Keratinocyte (primary cell): Measurements from ENCODE around the gene ARID3A. TPM values are rescaled to one million over a fixed set of nuclear protein-coding genes. Genes with fewer than 3 reads are reported as not detected.

Source experiments
- DNase-seq: peaks from one replicate; pipeline ENCODE4 v3.0.0-alpha.2; 2011; ENCODE audit warnings: low read depth, missing footprints, low spot score
- FAIRE-seq: peaks from 2 replicates; lab custom pipeline; 2011; peaks lifted over from hg19 to GRCh38; lab: Jason Lieb, UNC
- H2AFZ ChIP-seq: 2 replicates; pipeline ENCODE4 v1.6.0; 2012; ENCODE audit warnings: low read length, control low read depth, inconsistent platforms; ENCODE audit not compliant: control insufficient read depth
- H3K27ac ChIP-seq: 2 replicates; pipeline ENCODE4 v1.5.1; 2011; ENCODE audit warnings: low read length; ENCODE audit not compliant: control insufficient read depth, insufficient read depth
- H3K27me3 ChIP-seq: 3 replicates; pipeline ENCODE4 v1.6.0; 2011; ENCODE audit warnings: low read length; ENCODE audit not compliant: control insufficient read depth, insufficient read depth; ENCODE audit errors: extremely low read depth
- H3K36me3 ChIP-seq, 2 experiments: 2 replicates in 1 of 2; 3 replicates in 1 of 2; pipeline ENCODE4 v1.5.1; 2011; ENCODE audit warnings: low read length in 2 of 2, mild to moderate bottlenecking in 1 of 2; ENCODE audit not compliant: control insufficient read depth in 2 of 2, insufficient read depth in 2 of 2; ENCODE audit errors: extremely low read depth in 1 of 2
- H3K4me1 ChIP-seq: 3 replicates; pipeline ENCODE4 v1.5.1; 2011; ENCODE audit warnings: low read length; ENCODE audit not compliant: control insufficient read depth, insufficient read depth; ENCODE audit errors: extremely low read depth
- H3K4me2 ChIP-seq: 3 replicates; pipeline ENCODE4 v1.6.0; 2011; ENCODE audit warnings: low read depth, low read length; ENCODE audit not compliant: control insufficient read depth, insufficient read depth; ENCODE audit errors: extremely low read depth
- H3K4me3 ChIP-seq, 3 experiments: fragments of 200-600 bp in 1 of 3; sonication (generic) in 1 of 3; 2 replicates in 2 of 3; 3 replicates in 1 of 3; pipeline ENCODE4 v1.5.1; 2011 to 2016; ENCODE audit warnings: low read length in 3 of 3, mild to moderate bottlenecking in 3 of 3, control low read depth in 2 of 3, inconsistent platforms in 1 of 3, low read depth in 1 of 3, mixed read lengths in 1 of 3, mixed run types in 1 of 3, moderate library complexity in 1 of 3; ENCODE audit not compliant: control insufficient read depth in 2 of 3, insufficient read depth in 2 of 3; ENCODE audit errors: extremely low read depth in 1 of 3
- H3K79me2 ChIP-seq: 2 replicates; pipeline ENCODE4 v1.6.0; 2012; ENCODE audit warnings: low read length; ENCODE audit not compliant: control insufficient read depth, insufficient read depth
- H3K9ac ChIP-seq: 3 replicates; pipeline ENCODE4 v1.6.0; 2011; ENCODE audit warnings: low read length; ENCODE audit not compliant: control insufficient read depth, insufficient read depth; ENCODE audit errors: extremely low read depth
- H3K9me1 ChIP-seq: 3 replicates; pipeline ENCODE4 v1.6.0; 2011; ENCODE audit warnings: low read length; ENCODE audit not compliant: control insufficient read depth, insufficient read depth; ENCODE audit errors: extremely low read depth
- H3K9me3 ChIP-seq: 2 replicates; pipeline ENCODE4 v1.5.1; 2012; ENCODE audit warnings: low read depth, low read length; ENCODE audit not compliant: control insufficient read depth
- H4K20me1 ChIP-seq: 3 replicates; pipeline ENCODE4 v1.6.0; 2011; ENCODE audit warnings: low read length; ENCODE audit not compliant: control insufficient read depth, insufficient read depth; ENCODE audit errors: extremely low read depth
- CTCF ChIP-seq, 3 experiments: IDR thresholded peaks in 1 of 3; conservative IDR thresholded peaks in 1 of 3; optimal IDR thresholded peaks in 1 of 3; 2 replicates in 2 of 3; 3 replicates in 1 of 3; pipeline versions ENCODE3 to v1.5.1; 2011; ENCODE audit warnings: low read length in 3 of 3, mild to moderate bottlenecking in 3 of 3, moderate library complexity in 2 of 3, control low read depth in 1 of 3, inconsistent platforms in 1 of 3; ENCODE audit not compliant: insufficient read depth in 2 of 3; ENCODE audit errors: extremely low read depth in 1 of 3
- EZH2 ChIP-seq: IDR thresholded peaks from one replicate; pipeline ENCODE4 v1.6.1; 2012; ENCODE audit warnings: inconsistent platforms, mild to moderate bottlenecking, low read length, moderate library complexity
- dilution Hi-C: fragments of 300-500 bp; cut with MboI; formaldehyde crosslinking; loops from one replicate; pipeline ENCODE4 v1.7.0; 2020; ENCODE audit warnings: low sequenced_read_pairs; ENCODE audit not compliant: extremely low pct_ligation_motif_present
- polyA plus RNA-seq, 5 experiments: library from polyadenylated mRNA; depleted of rRNA in 3 of 5; stranded (reverse) in 3 of 5; stranded (forward) in 1 of 5; unstranded in 1 of 5; fragments of >200 nt; gene quantifications; 1 replicate in 1 of 5; 2 replicates in 3 of 5; 3 replicates in 1 of 5; pipeline versions ENCODE4 v1.2.1 to v1.2.3, GENCODE V29; 2011 to 2012; ENCODE audit warnings: missing spikeins in 2 of 5, low read depth in 1 of 5, low replicate concordance in 1 of 5

ARID3A gene
- polyA plus RNA-seq, 1 donor (not counting 4 experiments of a cell fraction or from before 2014, with no cell fraction given), result 2.6 TPM

DNA sequence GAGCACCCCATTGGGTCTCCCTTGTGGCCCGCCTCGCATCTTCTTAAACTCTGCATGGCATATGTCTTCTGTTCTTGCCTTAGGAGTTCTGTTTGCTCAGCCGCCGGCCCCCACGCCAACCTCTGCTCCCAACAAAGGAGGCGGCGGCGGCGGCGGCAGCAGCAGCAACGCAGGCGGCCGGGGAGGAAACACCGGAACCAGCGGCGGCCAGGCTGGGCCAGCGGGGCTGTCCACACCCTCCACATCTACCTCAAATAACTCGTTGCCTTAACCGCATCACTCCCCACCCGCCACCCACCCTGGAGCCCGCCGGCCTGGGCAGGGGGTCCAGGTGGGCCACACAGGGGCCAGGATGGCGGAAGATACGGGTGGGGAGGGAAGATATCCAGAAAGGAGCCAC, 46.0 kb downstream of the ARID3A start:
- FAIRE-seq, result no peak
- dilution Hi-C loops, result no loop called here
- H4K20me1 ChIP-seq, result no peaks in the 10 kb centered on the region

DNA sequence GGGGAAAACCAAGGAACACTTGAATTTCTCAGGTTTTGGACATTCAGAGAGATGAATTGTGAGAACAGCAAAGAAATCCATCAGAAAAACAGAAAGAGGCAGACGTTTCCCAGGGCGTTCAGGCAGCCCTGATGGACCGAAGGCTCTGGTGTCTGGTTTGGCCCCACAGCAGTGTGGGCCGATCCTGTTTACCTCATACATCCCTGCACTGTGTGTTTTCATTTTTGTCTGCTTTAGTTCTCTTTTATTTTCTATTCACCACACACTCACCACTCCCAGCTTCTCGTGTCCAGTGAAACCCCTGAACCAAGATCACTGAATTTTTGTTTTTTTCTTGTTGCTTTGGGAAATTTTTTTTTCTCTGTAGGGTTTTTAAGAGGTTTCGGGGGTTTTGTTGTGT, 46.4 kb downstream of the ARID3A start:
- H3K9me3 ChIP-seq, result peaks cover 5% of the 10 kb centered on the region
- dilution Hi-C loops, result no loop called here
- H3K36me3 ChIP-seq, result peaks cover 7 to 9% of the 10 kb centered on the region in 2 experiments
- no peaks in the 10 kb centered on the region for H3K4me1 ChIP-seq
- no peaks in the 10 kb centered on the region for H3K9me1 ChIP-seq
- no peak overlapping the region for H3K4me2 ChIP-seq
- H3K27ac ChIP-seq, result no peak overlapping the region
- H3K79me2 ChIP-seq, result no peaks in the 10 kb centered on the region
- H3K9ac ChIP-seq, result no peak overlapping the region
- no peaks in the 10 kb centered on the region for H3K27me3 ChIP-seq
- H2AFZ ChIP-seq, result no peak overlapping the region
- no peaks in the 10 kb centered on the region for H4K20me1 ChIP-seq
- no peak overlapping the region for H3K4me3 ChIP-seq
- DNase-seq (no peak), FAIRE-seq (no peak)
- TF ChIP-seq CTCF (optimal IDR thresholded peaks at IDR 0.05 in 1 of 3, IDR thresholded peaks at IDR 0.05 in 1 of 3, conservative IDR thresholded peaks at IDR 0.05 in 1 of 3; ENCODE audit: extremely low read depth in 1 of 3, insufficient read depth in 2 of 3, low read length in 3 of 3) (no peak), EZH2 (no peak)

More for the DNA sequence above, 46.0 kb downstream of the ARID3A start:
- TF ChIP-seq CTCF (optimal IDR thresholded peaks at IDR 0.05 in 1 of 3, IDR thresholded peaks at IDR 0.05 in 1 of 3, conservative IDR thresholded peaks at IDR 0.05 in 1 of 3; ENCODE audit: extremely low read depth in 1 of 3, insufficient read depth in 2 of 3, low read length in 3 of 3) (no peak), EZH2 (no peak)
- Histone ChIP-seq H3K27ac (no peak overlapping the region), H3K4me1 (no peaks in the 10 kb centered on the region), H3K79me2 (no peaks in the 10 kb centered on the region), H3K4me2 (no peak overlapping the region), H3K36me3 (peaks cover 8 to 9% of the 10 kb centered on the region in 2 experiments), H3K27me3 (no peaks in the 10 kb centered on the region), H2AFZ (no peak overlapping the region), H3K4me3 (no peak overlapping the region), H3K9me1 (no peaks in the 10 kb centered on the region), H3K9me3 (peaks cover 5% of the 10 kb centered on the region), H3K9ac (no peak overlapping the region)
- no peak for DNase-seq
